GM12872 (cell line): Measurements from ENCODE around the gene CLIC4.

Source experiments
- CTCF ChIP-seq: IDR thresholded peaks from 3 replicates; pipeline ENCODE4 v1.5.1; 2011; ENCODE audit warnings: low read depth, mild to moderate bottlenecking, low read length, moderate library complexity; ENCODE audit not compliant: insufficient read depth

Gene CLIC4

GRCh38 chr1:24795236-24795635 is 50.0 kb downstream of the CLIC4 start:
- no peak for TF ChIP-seq CTCF

GRCh38 chr1:24796524-24796923 is 51.3 kb downstream of the CLIC4 start:
- TF ChIP-seq CTCF, result no peak

GRCh38 chr1:24801176-24801575 is 55.9 kb downstream of the CLIC4 start:
- TF ChIP-seq CTCF, result no peak

- no peak for TF ChIP-seq CTCF
Measured at GRCh38 chr1:24803220-24803619, 58.0 kb downstream of the CLIC4 start.

GRCh38 chr1:24803987-24804530 is 58.8 kb downstream of the CLIC4 start:
- no peak for TF ChIP-seq CTCF

- TF ChIP-seq CTCF, result no peak
Measured at GRCh38 chr1:24805534-24806301, 60.5 kb downstream of the CLIC4 start.

- no peak for TF ChIP-seq CTCF
Measured at GRCh38 chr1:24806588-24806987, 61.3 kb downstream of the CLIC4 start.
